Measurements from ENCODE around the gene TPSAB1.
"Not testable (repeated sequence)": the region's sequence is repeated elsewhere in the genome, so short reads cannot be mapped to it uniquely, and the experiment has no call there.

Gene TPSAB1

GRCh38 chr16:1226692-1227091 is 13.8 kb upstream of the TPSAB1 start:
- not testable (repeated sequence) for H3K4me3 Mint-ChIP-seq; H3K4me1 Mint-ChIP-seq (ENCODE audit: low read depth); H3K36me3 Mint-ChIP-seq; H3K27me3 Mint-ChIP-seq; H3K9me3 Mint-ChIP-seq (ENCODE audit: low read depth); H3K27ac Mint-ChIP-seq

GRCh38 chr16:1228227-1228626 is 12.3 kb upstream of the TPSAB1 start:
- H3K27me3 Mint-ChIP-seq; H3K9me3 Mint-ChIP-seq (ENCODE audit: low read depth); H3K4me3 Mint-ChIP-seq; H3K4me1 Mint-ChIP-seq (ENCODE audit: low read depth); H3K27ac Mint-ChIP-seq; H3K36me3 Mint-ChIP-seq: not testable (repeated sequence)

GRCh38 chr16:1229476-1229875 is 11.0 kb upstream of the TPSAB1 start:
- H3K4me1 Mint-ChIP-seq (ENCODE audit: low read depth); H3K27ac Mint-ChIP-seq; H3K9me3 Mint-ChIP-seq (ENCODE audit: low read depth); H3K4me3 Mint-ChIP-seq; H3K36me3 Mint-ChIP-seq; H3K27me3 Mint-ChIP-seq: not testable (repeated sequence)

GRCh38 chr16:1230084-1230470 is 10.4 kb upstream of the TPSAB1 start, which contains the start of gene TPSB2:
Gene TPSB2, minus strand, starts transcription at chr16:1230184. Its CDS starts 233 bp downstream, at chr16:1229951.
- H3K4me3 Mint-ChIP-seq; H3K36me3 Mint-ChIP-seq; H3K4me1 Mint-ChIP-seq (ENCODE audit: low read depth); H3K27ac Mint-ChIP-seq; H3K9me3 Mint-ChIP-seq (ENCODE audit: low read depth); H3K27me3 Mint-ChIP-seq: not testable (repeated sequence)

GRCh38 chr16:1230471-1231212 is 9.9 kb upstream of the TPSAB1 start:
- H3K27me3 Mint-ChIP-seq; H3K36me3 Mint-ChIP-seq; H3K9me3 Mint-ChIP-seq (ENCODE audit: low read depth); H3K4me1 Mint-ChIP-seq (ENCODE audit: low read depth); H3K4me3 Mint-ChIP-seq; H3K27ac Mint-ChIP-seq: not testable (repeated sequence)

- H3K4me1 Mint-ChIP-seq (ENCODE audit: low read depth); H3K36me3 Mint-ChIP-seq; H3K27ac Mint-ChIP-seq; H3K27me3 Mint-ChIP-seq; H3K4me3 Mint-ChIP-seq; H3K9me3 Mint-ChIP-seq (ENCODE audit: low read depth): not testable (repeated sequence)
Measured at GRCh38 chr16:1231301-1231700, 9.2 kb upstream of the TPSAB1 start.

GRCh38 chr16:1232049-1232748 is 8.3 kb upstream of the TPSAB1 start:
- H3K4me3 Mint-ChIP-seq; H3K9me3 Mint-ChIP-seq (ENCODE audit: low read depth); H3K27me3 Mint-ChIP-seq; H3K4me1 Mint-ChIP-seq (ENCODE audit: low read depth); H3K27ac Mint-ChIP-seq; H3K36me3 Mint-ChIP-seq: not testable (repeated sequence)

- H3K9me3 Mint-ChIP-seq (ENCODE audit: low read depth); H3K27me3 Mint-ChIP-seq; H3K36me3 Mint-ChIP-seq; H3K27ac Mint-ChIP-seq; H3K4me1 Mint-ChIP-seq (ENCODE audit: low read depth); H3K4me3 Mint-ChIP-seq: not testable (repeated sequence)
Measured at GRCh38 chr16:1236659-1237058, 3.8 kb upstream of the TPSAB1 start.

GRCh38 chr16:1237990-1238389 is 2.5 kb upstream of the TPSAB1 start:
- H3K27me3 Mint-ChIP-seq: no peaks in the 10 kb centered on the region
- H3K27ac Mint-ChIP-seq: no peak overlapping the region
- no peak overlapping the region for H3K4me3 Mint-ChIP-seq
- no peaks in the 10 kb centered on the region for H3K4me1 Mint-ChIP-seq (ENCODE audit: low read depth)
- no peaks in the 10 kb centered on the region for H3K9me3 Mint-ChIP-seq (ENCODE audit: low read depth)
- H3K36me3 Mint-ChIP-seq: no peaks in the 10 kb centered on the region

GRCh38 chr16:1238909-1239308 is 1.6 kb upstream of the TPSAB1 start:
- not testable (repeated sequence) for H3K27ac Mint-ChIP-seq; H3K9me3 Mint-ChIP-seq (ENCODE audit: low read depth); H3K36me3 Mint-ChIP-seq; H3K4me1 Mint-ChIP-seq (ENCODE audit: low read depth); H3K27me3 Mint-ChIP-seq; H3K4me3 Mint-ChIP-seq

- not testable (repeated sequence) for H3K9me3 Mint-ChIP-seq (ENCODE audit: low read depth); H3K4me1 Mint-ChIP-seq (ENCODE audit: low read depth); H3K36me3 Mint-ChIP-seq; H3K27me3 Mint-ChIP-seq; H3K27ac Mint-ChIP-seq; H3K4me3 Mint-ChIP-seq
Measured at GRCh38 chr16:1239575-1239974, 930 bp upstream of the TPSAB1 start.

GRCh38 chr16:1241081-1241480 is 576 bp downstream of the TPSAB1 start:
- H3K9me3 Mint-ChIP-seq (ENCODE audit: low read depth); H3K4me1 Mint-ChIP-seq (ENCODE audit: low read depth); H3K27me3 Mint-ChIP-seq; H3K36me3 Mint-ChIP-seq; H3K4me3 Mint-ChIP-seq; H3K27ac Mint-ChIP-seq: not testable (repeated sequence)

- H3K36me3 Mint-ChIP-seq; H3K27ac Mint-ChIP-seq; H3K9me3 Mint-ChIP-seq (ENCODE audit: low read depth); H3K27me3 Mint-ChIP-seq; H3K4me3 Mint-ChIP-seq; H3K4me1 Mint-ChIP-seq (ENCODE audit: low read depth): not testable (repeated sequence)
Measured at GRCh38 chr16:1243363-1243762, 2.9 kb downstream of the TPSAB1 start.

GRCh38 chr16:1243907-1244850 is 3.7 kb downstream of the TPSAB1 start:
- not testable (repeated sequence) for H3K36me3 Mint-ChIP-seq; H3K4me1 Mint-ChIP-seq (ENCODE audit: low read depth); H3K9me3 Mint-ChIP-seq (ENCODE audit: low read depth); H3K27me3 Mint-ChIP-seq; H3K4me3 Mint-ChIP-seq; H3K27ac Mint-ChIP-seq

- Mint-ChIP-seq H3K27me3 (peaks cover 7% of the 10 kb centered on the region), H3K4me1 (ENCODE audit: low read depth) (peaks cover 6% of the 10 kb centered on the region), H3K4me3 (no peak overlapping the region), H3K27ac (no peak overlapping the region), H3K36me3 (no peaks in the 10 kb centered on the region), H3K9me3 (ENCODE audit: low read depth) (no peaks in the 10 kb centered on the region)
Measured at GRCh38 chr16:1244881-1245280, 4.4 kb downstream of the TPSAB1 start.

Data from activated naive CD8-positive, alpha-beta T cell (primary cell).